ENCODE data around the gene GABRR3.

The GABRR3 gene

DNA sequence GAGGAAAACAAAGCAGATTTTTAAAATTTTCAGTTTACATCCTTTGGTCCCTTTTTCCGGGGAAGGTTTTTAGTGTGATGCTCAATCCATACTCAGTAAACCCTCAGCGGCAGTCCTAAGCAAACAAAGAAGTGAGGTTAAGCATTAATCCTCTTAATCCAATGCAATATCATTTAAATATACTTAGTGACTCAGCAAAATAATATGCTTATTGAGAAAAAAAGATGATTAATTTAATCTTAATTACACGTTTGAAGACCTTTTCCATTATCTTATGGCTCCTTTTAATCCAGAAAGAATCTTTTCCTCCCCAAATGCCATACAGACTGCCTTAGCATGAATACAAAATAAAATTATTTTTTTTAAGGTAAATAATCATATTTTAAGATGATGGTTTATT lies at the start of gene GABRR3:
GABRR3 (minus strand) TSS at position 108 of the 400 bp plus-strand sequence. CDS start 328 bp downstream, outside the sequence.
- Mint-ChIP-seq H3K27me3 (ENCODE audit: low read depth) (peaks cover 2% of the 10 kb centered on the region), H3K27ac (no peak within 1 kb of the TSS), H3K4me3 (no peak within 1 kb of the TSS), H3K36me3 (ENCODE audit: low read depth) (no peaks in the 10 kb centered on the region), H3K4me1 (ENCODE audit: low read depth) (peaks cover 17% of the 10 kb centered on the region), H3K9me3 (no peaks in the 10 kb centered on the region)
- DNase-seq (ENCODE audit: low spot score), result no peak

DNA sequence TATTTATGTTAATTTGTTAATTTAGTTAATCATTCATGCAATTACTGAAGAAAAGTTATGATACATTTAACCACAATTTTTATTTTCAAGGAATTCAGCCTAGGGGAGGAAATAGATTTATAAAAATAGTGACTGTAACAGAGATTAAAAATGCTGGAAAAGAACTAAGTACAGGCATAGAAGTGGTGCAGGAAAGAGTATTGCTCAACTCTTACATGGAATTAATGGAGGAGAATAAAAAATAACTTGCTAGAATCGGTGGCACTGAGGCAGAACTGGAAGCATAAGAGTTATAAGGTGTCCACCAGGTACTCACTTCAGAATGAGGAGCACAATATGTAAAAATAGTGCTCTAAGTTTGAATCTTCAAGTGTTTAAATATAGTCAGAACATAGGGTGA lies 38.4 kb upstream of the GABRR3 start:
- H3K36me3 Mint-ChIP-seq (ENCODE audit: low read depth), result no peaks in the 10 kb centered on the region
- no peaks in the 10 kb centered on the region for H3K4me1 Mint-ChIP-seq (ENCODE audit: low read depth)
- H3K4me3 Mint-ChIP-seq, result no peak overlapping the region

DNA sequence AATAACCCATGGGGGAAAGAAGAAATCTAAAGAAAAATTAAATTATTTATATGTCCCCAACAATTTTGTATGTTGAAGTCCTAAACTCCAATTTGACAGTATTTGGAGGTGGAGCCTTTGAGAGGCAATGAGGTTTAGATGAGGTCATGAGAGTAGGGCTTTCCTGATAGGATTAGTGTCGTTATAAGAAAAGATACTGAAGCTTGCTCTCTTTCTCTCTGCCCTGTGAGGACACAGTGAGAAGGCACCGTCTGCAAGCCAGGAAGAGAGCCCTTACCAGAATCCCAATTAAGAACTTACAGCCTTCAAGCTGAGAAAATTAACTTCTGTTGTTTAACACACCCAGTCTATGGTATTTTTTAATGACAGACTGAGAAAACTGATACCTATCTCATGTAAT lies 35.7 kb upstream of the GABRR3 start:
- Mint-ChIP-seq H3K36me3 (ENCODE audit: low read depth) (no peaks in the 10 kb centered on the region), H3K4me3 (no peak overlapping the region), H3K9me3 (no peaks in the 10 kb centered on the region)

More for the DNA sequence above, 38.4 kb upstream of the GABRR3 start:
- no peak overlapping the region for H3K27ac Mint-ChIP-seq
- no peaks in the 10 kb centered on the region for H3K9me3 Mint-ChIP-seq
- DNase-seq (ENCODE audit: low spot score), result no peak
- peaks cover 11% of the 10 kb centered on the region for H3K27me3 Mint-ChIP-seq (ENCODE audit: low read depth)

DNA sequence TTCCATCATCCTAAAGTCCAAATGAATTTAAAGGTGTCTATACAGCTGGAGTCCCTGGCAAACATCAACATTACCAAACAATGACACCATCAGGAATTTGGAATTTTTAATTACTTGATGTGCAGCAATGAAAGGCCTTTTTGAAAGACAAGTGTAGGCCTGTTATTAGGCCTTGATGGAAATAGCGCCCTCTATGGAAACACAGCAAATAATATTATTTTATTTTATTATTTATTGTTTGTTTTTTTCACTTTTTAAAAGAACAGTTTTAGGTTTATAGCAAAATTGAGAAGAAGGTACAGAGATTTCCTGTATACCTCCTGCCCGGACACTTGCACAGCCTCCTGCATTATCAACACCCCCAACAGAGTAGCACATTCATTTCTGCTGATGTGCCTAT lies 33.7 kb upstream of the GABRR3 start:
- no peak for DNase-seq (ENCODE audit: low spot score)

More for the DNA sequence above, 35.7 kb upstream of the GABRR3 start:
- no peaks in the 10 kb centered on the region for H3K4me1 Mint-ChIP-seq (ENCODE audit: low read depth)
- no peak for DNase-seq (ENCODE audit: low spot score)
- H3K27me3 Mint-ChIP-seq (ENCODE audit: low read depth), result peaks cover 11% of the 10 kb centered on the region
- H3K27ac Mint-ChIP-seq, result no peak overlapping the region

DNA sequence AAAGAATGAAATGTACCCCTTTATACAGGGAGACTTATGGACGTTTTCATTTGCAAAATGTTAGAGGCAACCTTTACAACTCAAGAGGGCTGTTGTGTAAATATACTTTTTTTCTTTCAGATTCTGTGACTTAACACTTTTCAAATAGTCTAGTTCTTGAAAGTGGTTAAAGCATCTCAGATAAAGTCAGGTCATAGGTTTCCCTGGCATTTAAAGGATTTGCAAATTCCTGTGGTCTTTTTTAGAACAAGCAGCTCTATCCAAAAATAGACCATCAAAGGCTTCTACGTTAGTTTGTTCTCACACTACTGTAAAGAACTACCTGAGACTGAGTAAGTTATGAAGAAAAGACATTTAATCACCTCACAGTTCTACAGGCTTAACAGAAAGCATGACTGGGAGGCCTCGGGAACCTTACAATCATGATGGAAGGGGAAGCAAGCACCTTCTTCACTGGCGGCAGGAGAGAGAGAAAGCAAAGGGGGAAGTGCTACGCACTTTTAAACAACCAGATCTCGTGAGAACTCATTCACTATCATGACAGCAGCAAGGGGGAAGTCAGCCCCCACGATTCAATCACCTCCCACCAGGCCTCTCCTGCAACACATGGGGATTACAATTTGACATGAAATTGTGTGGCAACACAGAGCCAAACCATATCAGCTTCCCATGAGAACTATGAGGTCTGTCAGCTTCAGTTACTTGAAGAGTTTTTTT lies 23.3 kb upstream of the GABRR3 start:
- DNase-seq (ENCODE audit: low spot score), result no peak
- Mint-ChIP-seq H3K9me3 (no peaks in the 10 kb centered on the region), H3K36me3 (ENCODE audit: low read depth) (no peaks in the 10 kb centered on the region), H3K4me1 (ENCODE audit: low read depth) (peaks cover 3% of the 10 kb centered on the region), H3K4me3 (no peak overlapping the region), H3K27ac (no peak overlapping the region), H3K27me3 (ENCODE audit: low read depth) (peaks cover 17% of the 10 kb centered on the region)

More for the DNA sequence above, 33.7 kb upstream of the GABRR3 start:
- Mint-ChIP-seq H3K9me3 (no peaks in the 10 kb centered on the region), H3K27ac (no peak overlapping the region), H3K4me3 (no peak overlapping the region), H3K4me1 (ENCODE audit: low read depth) (no peaks in the 10 kb centered on the region), H3K36me3 (ENCODE audit: low read depth) (no peaks in the 10 kb centered on the region), H3K27me3 (ENCODE audit: low read depth) (peaks cover 11% of the 10 kb centered on the region)

DNA sequence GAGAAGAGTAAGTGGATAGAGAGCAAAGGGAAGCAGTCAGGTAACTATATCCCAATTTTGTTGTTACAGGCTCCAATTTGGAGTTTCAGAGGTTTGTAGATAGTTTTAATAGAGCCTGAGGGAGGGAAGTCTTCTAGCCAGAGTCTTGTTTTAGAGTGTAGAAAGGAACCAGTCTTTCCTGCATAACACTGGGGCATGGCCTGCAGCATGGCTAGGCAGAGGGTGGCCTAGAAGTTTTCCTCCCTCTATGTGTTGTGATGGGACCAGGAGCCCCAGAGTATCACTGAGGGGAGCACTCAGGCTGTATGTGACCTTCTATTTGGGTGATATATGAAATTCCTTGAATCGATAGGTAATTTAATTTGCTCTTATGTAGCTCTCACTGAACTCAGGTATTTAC lies 22.5 kb upstream of the GABRR3 start:
- peaks cover 3% of the 10 kb centered on the region for H3K4me1 Mint-ChIP-seq (ENCODE audit: low read depth)

DNA sequence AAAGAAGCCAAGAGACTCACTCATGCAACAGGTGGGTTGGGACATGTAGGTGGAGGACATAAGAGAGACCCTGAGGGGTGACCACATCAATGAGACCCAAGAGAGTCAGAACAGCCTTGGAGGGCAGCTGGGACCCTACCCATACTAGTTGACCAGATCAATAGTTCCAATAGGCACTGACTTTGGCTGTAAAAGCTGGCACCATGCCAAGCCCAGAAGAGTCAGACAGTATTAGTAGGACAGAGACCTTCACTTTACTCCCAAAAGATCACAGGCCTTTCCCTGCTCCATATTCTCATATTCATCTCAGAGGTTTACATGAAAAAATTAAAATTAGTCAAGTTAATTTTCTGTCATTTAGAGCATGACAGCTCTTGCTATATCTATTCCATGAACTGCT lies 20.9 kb upstream of the GABRR3 start:
- H3K36me3 Mint-ChIP-seq (ENCODE audit: low read depth), result no peaks in the 10 kb centered on the region
- peaks cover 17% of the 10 kb centered on the region for H3K27me3 Mint-ChIP-seq (ENCODE audit: low read depth)
- no peak for DNase-seq (ENCODE audit: low spot score)
- no peak overlapping the region for H3K27ac Mint-ChIP-seq
- no peak overlapping the region for H3K4me3 Mint-ChIP-seq
- H3K4me1 Mint-ChIP-seq (ENCODE audit: low read depth), result peaks cover 3% of the 10 kb centered on the region
- H3K9me3 Mint-ChIP-seq, result no peaks in the 10 kb centered on the region

More for the DNA sequence above, 22.5 kb upstream of the GABRR3 start:
- Mint-ChIP-seq H3K9me3 (no peaks in the 10 kb centered on the region), H3K27ac (no peak overlapping the region), H3K27me3 (ENCODE audit: low read depth) (peaks cover 17% of the 10 kb centered on the region), H3K36me3 (ENCODE audit: low read depth) (no peaks in the 10 kb centered on the region), H3K4me3 (no peak overlapping the region)
- DNase-seq (ENCODE audit: low spot score), result no peak

DNA sequence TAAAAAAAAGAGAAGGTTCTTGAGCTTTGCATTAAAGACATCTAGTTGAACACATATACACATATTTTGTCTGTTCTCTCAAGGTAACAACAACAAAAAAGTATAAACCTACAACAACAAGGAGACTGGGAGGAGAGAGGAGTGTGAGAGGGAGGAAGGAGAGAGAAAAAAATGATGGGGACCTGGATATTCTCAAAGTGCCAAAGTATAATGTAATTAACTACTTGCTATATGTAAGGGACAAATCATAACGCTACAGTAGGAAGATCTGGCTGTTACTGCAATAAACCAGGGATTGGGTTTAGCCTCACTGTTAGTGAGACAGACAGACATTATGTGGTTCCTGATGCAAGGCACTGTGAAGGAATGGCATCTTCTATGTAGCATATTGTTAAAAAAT lies 14.2 kb upstream of the GABRR3 start:
- no peak for DNase-seq (ENCODE audit: low spot score)
- H3K27ac Mint-ChIP-seq, result no peak overlapping the region
- H3K4me1 Mint-ChIP-seq (ENCODE audit: low read depth), result no peaks in the 10 kb centered on the region
- no peak overlapping the region for H3K4me3 Mint-ChIP-seq
- no peaks in the 10 kb centered on the region for H3K9me3 Mint-ChIP-seq
- H3K36me3 Mint-ChIP-seq (ENCODE audit: low read depth), result no peaks in the 10 kb centered on the region
- peaks cover 15% of the 10 kb centered on the region for H3K27me3 Mint-ChIP-seq (ENCODE audit: low read depth)

DNA sequence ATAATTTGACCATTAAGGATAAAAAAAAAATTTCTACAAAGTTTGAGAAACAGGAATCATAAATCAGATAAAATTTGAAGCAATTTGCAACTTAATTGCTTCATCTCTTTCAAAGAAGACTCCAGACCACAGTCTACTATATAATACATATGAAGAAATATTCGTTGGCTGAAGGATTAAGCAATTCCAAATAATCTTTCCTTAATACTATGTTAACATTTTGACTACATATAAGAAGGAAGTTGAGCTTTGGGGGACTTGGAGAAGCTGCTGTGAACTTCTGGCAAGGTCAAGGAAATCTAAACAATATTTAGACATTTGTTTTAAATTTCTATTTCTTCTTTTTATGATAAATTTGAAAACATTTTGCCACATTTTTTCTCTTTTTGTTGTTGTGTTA lies 13.5 kb upstream of the GABRR3 start:
- H3K27ac Mint-ChIP-seq, result no peak overlapping the region
- no peak for DNase-seq (ENCODE audit: low spot score)
- no peaks in the 10 kb centered on the region for H3K9me3 Mint-ChIP-seq
- no peaks in the 10 kb centered on the region for H3K4me1 Mint-ChIP-seq (ENCODE audit: low read depth)
- no peak overlapping the region for H3K4me3 Mint-ChIP-seq
- no peaks in the 10 kb centered on the region for H3K36me3 Mint-ChIP-seq (ENCODE audit: low read depth)
- peaks cover 18% of the 10 kb centered on the region for H3K27me3 Mint-ChIP-seq (ENCODE audit: low read depth)

DNA sequence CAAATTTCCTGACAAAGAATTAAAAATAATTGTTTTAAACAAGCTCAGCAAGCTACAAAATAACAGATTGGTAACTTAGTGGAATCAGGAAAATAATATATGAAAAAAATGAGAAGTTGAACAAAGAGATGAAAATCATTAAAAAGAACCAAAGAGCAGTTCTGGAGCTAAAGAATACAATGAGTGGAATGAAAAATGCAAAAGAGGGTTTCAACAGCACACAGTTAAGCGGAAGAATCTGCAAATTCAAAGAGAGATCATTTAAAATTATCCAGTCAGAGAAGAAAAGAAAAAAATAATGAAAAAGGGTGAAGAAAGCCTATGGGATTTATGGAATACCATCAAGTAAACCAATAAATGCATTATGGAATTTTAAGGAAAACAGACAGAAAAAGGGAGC lies 6.2 kb upstream of the GABRR3 start:
- H3K36me3 Mint-ChIP-seq (ENCODE audit: low read depth), result peaks cover 3% of the 10 kb centered on the region
- peaks cover 17% of the 10 kb centered on the region for H3K4me1 Mint-ChIP-seq (ENCODE audit: low read depth)
- H3K9me3 Mint-ChIP-seq, result peaks cover 12% of the 10 kb centered on the region
- no peak for DNase-seq (ENCODE audit: low spot score)
- H3K4me3 Mint-ChIP-seq, result no peak overlapping the region
- H3K27me3 Mint-ChIP-seq (ENCODE audit: low read depth), result peaks cover 32% of the 10 kb centered on the region
- H3K27ac Mint-ChIP-seq, result no peak overlapping the region

DNA sequence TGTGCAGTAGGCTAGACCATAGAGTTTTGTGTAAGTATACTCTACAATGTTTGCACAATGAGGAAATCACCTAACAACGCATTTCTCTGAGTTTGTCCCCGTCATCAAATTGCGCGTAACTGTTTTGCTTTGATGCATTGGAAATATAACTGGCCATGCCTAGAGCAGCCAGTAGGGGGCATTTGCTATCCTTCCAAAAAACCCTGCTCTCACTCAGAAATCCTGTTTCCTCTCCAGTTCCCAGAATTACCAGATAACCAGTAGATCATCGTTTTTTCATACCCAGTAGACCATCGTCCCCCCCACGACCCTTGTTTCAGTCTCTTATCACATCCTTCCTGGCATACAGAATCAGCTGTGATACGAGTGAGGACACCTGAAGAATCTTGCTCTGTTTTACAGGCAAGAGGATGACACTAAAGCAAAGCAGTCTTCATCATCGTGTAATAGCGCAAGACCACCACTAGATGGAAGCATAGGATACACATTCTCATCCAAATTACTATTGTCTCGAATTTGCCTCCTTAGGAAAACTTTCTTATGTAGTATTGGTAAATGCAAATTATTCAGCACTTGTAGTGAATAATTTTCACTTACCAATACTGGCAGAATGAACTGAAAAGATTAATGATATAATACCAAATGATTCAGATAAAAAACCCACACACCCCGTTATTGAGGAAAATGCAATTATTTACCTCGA lies 4.4 kb upstream of the GABRR3 start:
- Mint-ChIP-seq H3K27me3 (ENCODE audit: low read depth) (peaks cover 23% of the 10 kb centered on the region), H3K36me3 (ENCODE audit: low read depth) (peaks cover 3% of the 10 kb centered on the region), H3K27ac (peak overlapping the region; percentile 90), H3K9me3 (peaks cover 12% of the 10 kb centered on the region), H3K4me1 (ENCODE audit: low read depth) (peaks cover 17% of the 10 kb centered on the region), H3K4me3 (peak overlapping the region; percentile 88)
- peak; percentile 78 for DNase-seq (ENCODE audit: low spot score)

DNA sequence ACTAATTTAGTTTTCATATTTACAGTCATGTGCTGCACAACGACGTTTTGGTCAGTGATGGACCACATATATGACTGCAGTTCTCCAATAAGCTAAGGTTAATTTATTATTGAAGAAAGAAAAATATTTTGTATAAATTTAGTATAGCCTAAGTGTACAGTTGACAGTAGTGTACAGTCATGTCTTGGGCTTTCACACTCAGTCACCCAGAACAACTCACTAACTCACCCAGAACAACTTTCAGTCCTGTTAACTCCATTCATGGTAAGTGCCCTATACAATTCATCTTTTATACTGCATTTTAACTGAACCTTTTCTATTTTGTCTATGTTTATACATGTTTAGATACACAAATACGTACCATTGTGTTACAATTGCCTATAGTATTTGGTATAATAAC lies 3.8 kb upstream of the GABRR3 start:
- H3K4me3 Mint-ChIP-seq, result peak overlapping the region; percentile 88

DNA sequence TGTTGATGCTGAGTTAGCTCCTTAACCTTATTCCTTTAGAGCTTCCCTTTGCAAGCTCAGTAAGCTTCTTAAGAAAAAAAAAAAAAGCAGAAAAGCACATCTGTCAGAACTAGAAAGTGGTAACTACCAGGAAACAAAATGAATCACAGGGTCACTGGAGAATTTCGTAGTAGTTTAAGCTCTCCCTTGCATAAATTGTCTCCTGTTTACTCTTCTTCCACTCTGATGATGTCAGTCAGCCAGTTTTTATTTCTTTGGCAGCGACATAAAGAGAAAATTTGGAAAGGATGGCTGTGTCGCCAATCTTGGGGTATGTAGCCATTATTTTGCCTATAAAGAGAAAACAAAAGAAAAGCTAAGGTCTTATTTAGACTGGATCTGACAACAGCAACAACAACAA lies 3.2 kb upstream of the GABRR3 start:
- peaks cover 17% of the 10 kb centered on the region for H3K4me1 Mint-ChIP-seq (ENCODE audit: low read depth)
- peaks cover 12% of the 10 kb centered on the region for H3K9me3 Mint-ChIP-seq
- H3K36me3 Mint-ChIP-seq (ENCODE audit: low read depth), result peaks cover 3% of the 10 kb centered on the region
- peak overlapping the region; percentile 64 for H3K27ac Mint-ChIP-seq
- peak overlapping the region; percentile 40 for H3K4me3 Mint-ChIP-seq
- DNase-seq (ENCODE audit: low spot score), result no peak
- H3K27me3 Mint-ChIP-seq (ENCODE audit: low read depth), result peaks cover 20% of the 10 kb centered on the region

More for the DNA sequence above, 3.8 kb upstream of the GABRR3 start:
- Mint-ChIP-seq H3K27me3 (ENCODE audit: low read depth) (peaks cover 22% of the 10 kb centered on the region), H3K36me3 (ENCODE audit: low read depth) (peaks cover 3% of the 10 kb centered on the region), H3K4me1 (ENCODE audit: low read depth) (peaks cover 17% of the 10 kb centered on the region), H3K27ac (peak overlapping the region; percentile 90), H3K9me3 (peaks cover 12% of the 10 kb centered on the region)
- DNase-seq (ENCODE audit: low spot score), result no peak

DNA sequence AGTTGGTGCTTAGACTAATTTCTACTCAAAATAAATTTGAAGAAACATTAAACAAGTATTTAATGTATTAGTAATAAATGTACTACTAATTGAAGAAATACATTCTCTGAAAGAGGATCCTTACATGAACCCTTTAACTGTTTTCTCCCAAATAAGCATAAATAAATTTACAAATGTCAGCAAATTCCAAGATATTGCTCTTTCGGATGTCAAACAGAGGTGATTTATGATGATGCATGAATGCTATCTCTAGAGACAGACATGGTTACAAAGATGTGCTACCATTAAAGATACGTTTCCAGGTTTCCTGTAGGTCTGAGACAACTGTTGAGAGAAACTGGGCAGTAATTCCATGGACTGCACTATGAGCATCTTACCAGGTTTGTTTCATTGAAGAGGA lies 629 bp downstream of the GABRR3 start:
- Mint-ChIP-seq H3K27me3 (ENCODE audit: low read depth) (peaks cover 2% of the 10 kb centered on the region), H3K4me3 (no peak overlapping the region), H3K36me3 (ENCODE audit: low read depth) (no peaks in the 10 kb centered on the region), H3K9me3 (no peaks in the 10 kb centered on the region), H3K27ac (no peak overlapping the region), H3K4me1 (ENCODE audit: low read depth) (peaks cover 17% of the 10 kb centered on the region)
- no peak for DNase-seq (ENCODE audit: low spot score)

Data from T-helper 2 cell treated with Interferon-gamma antibody and Interleukin-4, amounts not matched to agents 5 μg/mL and 100 μg/mL, for 36 hours (primary cell).